ENCODE measurements around the gene ZNF121.

- TF ChIP-seq CTCF (IDR thresholded peaks at IDR 0.05; ENCODE audit: low read depth, low read length, poor library complexity, severe bottlenecking) (peak; percentile 66), EZH2phosphoT487 (IDR thresholded peaks at IDR 0.05; ENCODE audit: borderline replicate concordance, low read length) (no peak)
Measured at GRCh38 chr19:9586764-9587163, 2.5 kb upstream of the ZNF121 start.
